PC-9 (cell line): ENCODE measurements around the gene WDFY3.

Experiments used
- EZH2 ChIP-seq: fragments of 200-600 bp; sonication (generic); IDR thresholded peaks from 2 replicates; pipeline ENCODE4 v1.8.0; 2017; ENCODE audit warnings: antibody characterized with exemption, low read depth
- TF ChIP-seq, protein P1 (sequence below): fragments of 200-600 bp; sonication (generic); conservative IDR thresholded peaks from 2 replicates; pipeline ENCODE4 v1.6.1; 2017; ENCODE audit warnings: mixed run types, antibody characterized with exemption, mild to moderate bottlenecking, moderate library complexity

DNA sequence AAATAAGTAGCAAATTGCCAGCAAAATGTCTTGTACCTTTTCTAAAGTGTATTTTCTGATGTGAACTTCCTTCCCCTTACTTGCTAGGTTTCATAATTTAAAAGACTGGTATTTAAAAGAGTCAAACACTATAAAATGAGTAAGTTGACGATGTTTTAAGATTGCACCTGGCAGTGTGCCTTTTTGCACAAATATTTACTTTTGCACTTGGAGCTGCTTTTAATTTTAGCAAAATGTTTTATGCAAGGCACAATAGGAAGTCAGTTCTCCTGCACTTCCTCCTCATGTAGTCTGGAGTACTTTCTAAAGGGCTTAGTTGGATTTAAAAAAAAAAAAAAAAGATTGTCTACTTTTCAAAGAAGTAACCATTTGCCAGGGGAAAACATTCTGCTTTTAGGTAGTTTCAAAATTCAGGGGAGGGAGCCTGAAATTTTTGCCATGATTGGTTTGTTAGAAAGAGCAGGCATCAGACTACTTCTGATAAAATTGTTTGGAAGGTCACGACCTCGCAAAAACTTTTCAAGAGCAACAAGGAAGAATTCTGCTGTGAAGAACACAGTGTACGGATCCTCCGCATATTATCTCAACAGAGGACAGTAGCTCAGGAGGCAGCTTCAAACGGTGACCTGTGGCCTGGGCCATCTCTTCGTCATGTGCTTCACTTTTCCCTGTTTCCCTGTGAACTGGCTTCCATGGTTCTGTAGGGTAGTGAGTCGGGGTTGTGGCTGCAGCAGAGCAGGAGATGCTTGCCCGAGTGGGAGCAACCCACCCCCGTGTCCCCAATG lies 317.4 kb downstream of the WDFY3 start:
- TF ChIP-seq, protein P1, sequence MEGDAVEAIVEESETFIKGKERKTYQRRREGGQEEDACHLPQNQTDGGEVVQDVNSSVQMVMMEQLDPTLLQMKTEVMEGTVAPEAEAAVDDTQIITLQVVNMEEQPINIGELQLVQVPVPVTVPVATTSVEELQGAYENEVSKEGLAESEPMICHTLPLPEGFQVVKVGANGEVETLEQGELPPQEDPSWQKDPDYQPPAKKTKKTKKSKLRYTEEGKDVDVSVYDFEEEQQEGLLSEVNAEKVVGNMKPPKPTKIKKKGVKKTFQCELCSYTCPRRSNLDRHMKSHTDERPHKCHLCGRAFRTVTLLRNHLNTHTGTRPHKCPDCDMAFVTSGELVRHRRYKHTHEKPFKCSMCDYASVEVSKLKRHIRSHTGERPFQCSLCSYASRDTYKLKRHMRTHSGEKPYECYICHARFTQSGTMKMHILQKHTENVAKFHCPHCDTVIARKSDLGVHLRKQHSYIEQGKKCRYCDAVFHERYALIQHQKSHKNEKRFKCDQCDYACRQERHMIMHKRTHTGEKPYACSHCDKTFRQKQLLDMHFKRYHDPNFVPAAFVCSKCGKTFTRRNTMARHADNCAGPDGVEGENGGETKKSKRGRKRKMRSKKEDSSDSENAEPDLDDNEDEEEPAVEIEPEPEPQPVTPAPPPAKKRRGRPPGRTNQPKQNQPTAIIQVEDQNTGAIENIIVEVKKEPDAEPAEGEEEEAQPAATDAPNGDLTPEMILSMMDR = no peak
- no peak for TF ChIP-seq EZH2
